Vagina (tissue), 2 donors: Measurements from ENCODE around the gene ZNF221.

ENCODE experiments used
- CTCF ChIP-seq, 3 experiments: fragments of 450-650 bp in 2 of 3; fragments of 200-600 bp in 1 of 3; sonication (generic) in 1 of 3; IDR thresholded peaks; one replicate each; pipeline ENCODE4 v1.5.1; 2017 to 2019; ENCODE audit warnings: antibody characterized with exemption in 3 of 3, mild to moderate bottlenecking in 2 of 3, moderate library complexity in 2 of 3
- POLR2A ChIP-seq, 2 donors: fragments of 450-650 bp; IDR thresholded peaks; one replicate each; pipeline ENCODE4 v1.6.1; 2017; ENCODE audit warnings: antibody characterized with exemption in 2 of 2, mild to moderate bottlenecking in 2 of 2, moderate library complexity in 2 of 2

DNA sequence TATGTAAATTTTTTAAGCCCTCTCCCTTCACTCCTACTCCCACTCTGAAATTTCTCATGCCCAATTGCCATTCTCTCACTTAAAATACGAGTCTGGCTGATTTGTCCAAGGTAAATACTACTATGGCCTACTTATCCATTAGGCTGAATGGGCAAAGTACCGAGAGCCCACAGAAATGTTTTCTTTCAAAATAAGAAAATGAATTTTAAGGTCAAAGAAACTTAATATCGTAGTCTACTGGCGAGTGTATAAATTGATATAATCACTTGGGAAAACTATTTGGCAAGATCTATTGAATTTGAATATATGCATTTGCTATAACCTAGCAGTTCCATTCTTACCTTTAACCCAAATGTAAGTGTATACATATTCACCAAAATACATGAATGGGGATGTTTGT is 48.6 kb upstream of the ZNF221 start:
- TF ChIP-seq CTCF (IDR thresholded peaks at IDR 0.05), result no peak
- TF ChIP-seq POLR2A (IDR thresholded peaks at IDR 0.05), result no peak
